ENCODE data around the gene SFMBT2. TPM values are rescaled to one million over a fixed set of nuclear protein-coding genes. Genes with fewer than 3 reads are reported as not detected.

The SFMBT2 gene
- total RNA-seq, 1 experiment from 2014 or later: 1.3 TPM

GRCh38 chr10:7438196-7438986 is 27.6 kb upstream of the SFMBT2 start:
- H3K9me3 ChIP-seq (ENCODE audit: control insufficient read depth, insufficient read depth, low read depth, low read length): no peaks in the 10 kb centered on the region
- no peaks in the 10 kb centered on the region for H3K4me1 ChIP-seq (ENCODE audit: control insufficient read depth, insufficient read depth, low read length)
- H3K4me3 ChIP-seq (ENCODE audit: low read depth in 2 of 2, low read length in 2 of 2): no peak overlapping the region
- DNase-seq (ENCODE audit: low read depth, low spot score) (no peak), ATAC-seq (no peak)
- TF ChIP-seq CTCF (IDR thresholded peaks at IDR 0.05) (no peak), POLR2AphosphoS5 (IDR thresholded peaks at IDR 0.05; ENCODE audit: low read depth, low read length) (no peak), REST (IDR thresholded peaks at IDR 0.05; ENCODE audit: insufficient read depth in 1 of 2, low read depth in 2 of 2, low read length in 1 of 2) (no peak), SIN3A (IDR thresholded peaks at IDR 0.05; ENCODE audit: borderline replicate concordance, insufficient read depth, low read depth, low read length) (no peak), TCF7L2 (IDR thresholded peaks at IDR 0.05; ENCODE audit: low read depth, low read length) (no peak)
- CTCF ChIA-PET: no interaction called here
- no peak overlapping the region for H3K27ac ChIP-seq (ENCODE audit: low read length)
- in situ Hi-C loops (cut with HindIII; ENCODE audit: low pct_unique_long_range_greater_than_20kb, low sequenced_read_pairs): no loop called here
- intact Hi-C loops (cut with micrococcal nuclease; ENCODE audit: unreplicated experiment): no loop called here
- no peaks in the 10 kb centered on the region for H3K36me3 ChIP-seq (ENCODE audit: control insufficient read depth, insufficient read depth, low read length)
- BruUV-seq (replicated peaks): no TSS peak
- H3K27me3 ChIP-seq (ENCODE audit: control insufficient read depth, insufficient read depth, low read length): no peaks in the 10 kb centered on the region
- POLR2A ChIA-PET: no interaction called here

- in situ Hi-C loops (cut with HindIII; ENCODE audit: low pct_unique_long_range_greater_than_20kb, low sequenced_read_pairs): no loop called here
- Histone ChIP-seq H3K27me3 (ENCODE audit: control insufficient read depth, insufficient read depth, low read length) (no peaks in the 10 kb centered on the region; the same call in 1 of the 2 replicates), H3K27ac (ENCODE audit: low read length) (no peak overlapping the region), H3K9me3 (ENCODE audit: control insufficient read depth, insufficient read depth, low read depth, low read length) (no peaks in the 10 kb centered on the region), H3K4me1 (ENCODE audit: control insufficient read depth, insufficient read depth, low read length) (no peaks in the 10 kb centered on the region), H3K36me3 (ENCODE audit: control insufficient read depth, insufficient read depth, low read length) (no peaks in the 10 kb centered on the region), H3K4me3 (ENCODE audit: low read depth in 2 of 2, low read length in 2 of 2) (no peak overlapping the region)
- BruUV-seq (replicated peaks): no TSS peak
- POLR2A ChIA-PET: no interaction called here
- TF ChIP-seq CTCF (IDR thresholded peaks at IDR 0.05) (no peak), POLR2AphosphoS5 (IDR thresholded peaks at IDR 0.05; ENCODE audit: low read depth, low read length) (no peak), SIN3A (IDR thresholded peaks at IDR 0.05; ENCODE audit: borderline replicate concordance, insufficient read depth, low read depth, low read length) (no peak), TCF7L2 (IDR thresholded peaks at IDR 0.05; ENCODE audit: low read depth, low read length) (no peak), REST (IDR thresholded peaks at IDR 0.05; ENCODE audit: insufficient read depth in 1 of 2, low read depth in 2 of 2, low read length in 1 of 2) (no peak)
- CTCF ChIA-PET: no interaction called here
- no peak for DNase-seq (ENCODE audit: low read depth, low spot score)
- no peak for ATAC-seq
- intact Hi-C loops (cut with micrococcal nuclease; ENCODE audit: unreplicated experiment): no loop called here
Measured at GRCh38 chr10:7436490-7437100, 25.8 kb upstream of the SFMBT2 start.

All from Panc1 (cell line).